ENCODE results near the gene ATG4C.
A peak's percentile ranks its signal among the peaks of the same experiment; 100 is the strongest.

ATG4C gene

GRCh38 chr1:62844030-62844429 lies 60.1 kb downstream of the ATG4C start:
- peak in 1 of 2 experiments; percentile 11 for DNase-seq

GRCh38 chr1:62849031-62849430 lies 65.1 kb downstream of the ATG4C start:
- DNase-seq, result no peak

GRCh38 chr1:62852253-62852652 lies 68.3 kb downstream of the ATG4C start:
- no peak for DNase-seq

- no peak for DNase-seq
Observed at GRCh38 chr1:62856960-62857359, 73.0 kb downstream of the ATG4C start.

- no peak for DNase-seq
Observed at GRCh38 chr1:62869217-62869754, 85.4 kb downstream of the ATG4C start.

GRCh38 chr1:62870148-62870547 lies 86.2 kb downstream of the ATG4C start:
- DNase-seq, result no peak

GRCh38 chr1:62875676-62876075 lies 91.7 kb downstream of the ATG4C start:
- DNase-seq, result no peak

GRCh38 chr1:62876535-62876934 lies 92.6 kb downstream of the ATG4C start:
- DNase-seq, result no peak

GRCh38 chr1:62877579-62877978 lies 93.6 kb downstream of the ATG4C start:
- no peak for DNase-seq

- DNase-seq, result no peak
Observed at GRCh38 chr1:62879962-62880361, 96.0 kb downstream of the ATG4C start.

GRCh38 chr1:62882201-62883104 lies 98.5 kb downstream of the ATG4C start:
- peak in 1 of 2 experiments; percentile 62 for DNase-seq

- no peak for DNase-seq
Observed at GRCh38 chr1:62884156-62884740, 100.3 kb downstream of the ATG4C start.

- no peak for DNase-seq
Observed at GRCh38 chr1:62887799-62888507, 104.0 kb downstream of the ATG4C start.

- no peak for DNase-seq
Observed at GRCh38 chr1:62891956-62892562, 108.1 kb downstream of the ATG4C start.

- DNase-seq, result no peak
Observed at GRCh38 chr1:62897788-62898187, 113.9 kb downstream of the ATG4C start.

- no peak for DNase-seq
Observed at GRCh38 chr1:62900566-62900965, 116.6 kb downstream of the ATG4C start.

GRCh38 chr1:62901650-62902049 lies 117.7 kb downstream of the ATG4C start:
- no peak for DNase-seq

GRCh38 chr1:62903522-62903921 lies 119.6 kb downstream of the ATG4C start:
- no peak for DNase-seq

- DNase-seq, result no peak
Observed at GRCh38 chr1:62903982-62904855, 120.3 kb downstream of the ATG4C start.

- no peak for DNase-seq
Observed at GRCh38 chr1:62904856-62905225, 120.9 kb downstream of the ATG4C start.

- DNase-seq, result peak in 1 of 2 experiments; percentile 33
Observed at GRCh38 chr1:62905309-62905708, 121.4 kb downstream of the ATG4C start.

GRCh38 chr1:62905872-62906271 lies 121.9 kb downstream of the ATG4C start:
- no peak for DNase-seq

Data from NCI-H446 (cell line).